Sigmoid colon (tissue), 7 donors: ENCODE measurements around the gene PRKN. TPM values are rescaled to one million over a fixed set of nuclear protein-coding genes. Genes with fewer than 3 reads are reported as not detected.

Source experiments
- DNase-seq: peaks from one replicate; pipeline ENCODE4 v3.0.0-alpha.2; 2019
- H3K27ac ChIP-seq, 4 donors: fragments of 200-600 bp; sonication (generic); one replicate each; pipeline ENCODE4 v1.5.1; 2016 to 2019; ENCODE audit warnings: mild to moderate bottlenecking in 1 of 4
- H3K27me3 ChIP-seq, 3 donors: fragments of 200-600 bp; sonication (generic); one replicate each; pipeline ENCODE4 v1.5.1; 2019; ENCODE audit warnings: mild to moderate bottlenecking in 1 of 3
- H3K36me3 ChIP-seq, 4 donors: fragments of 200-600 bp; sonication (generic); one replicate each; pipeline ENCODE4 v1.5.1; 2016 to 2019
- H3K4me1 ChIP-seq, 4 donors: fragments of 200-600 bp; sonication (generic); one replicate each; pipeline ENCODE4 v1.5.1; 2017 to 2019
- H3K4me3 ChIP-seq, 4 donors: fragments of 200-600 bp; sonication (generic); one replicate each; pipeline ENCODE4 v1.5.1; 2017 to 2019; ENCODE audit warnings: mild to moderate bottlenecking in 2 of 4, moderate library complexity in 1 of 4
- H3K9me3 ChIP-seq, 4 donors: fragments of 200-600 bp in 3 of 4; sonication (generic) in 3 of 4; one replicate each; pipeline versions ENCODE4 v1.5.1 to v1.6.1; 2013 to 2019
- CTCF ChIP-seq, 4 experiments: fragments of 450-650 bp in 3 of 4; fragments of 200-600 bp in 1 of 4; IDR thresholded peaks; one replicate each; pipeline ENCODE4 v1.5.1; 2016 to 2019; ENCODE audit warnings: antibody characterized with exemption in 4 of 4, mild to moderate bottlenecking in 3 of 4, moderate library complexity in 2 of 4
- EP300 ChIP-seq, 4 donors: sonication (generic); formaldehyde crosslinking; IDR thresholded peaks; one replicate each; pipeline ENCODE4 v1.6.1; 2017; ENCODE audit warnings: antibody characterized with exemption in 4 of 4
- POLR2A ChIP-seq, 2 donors: fragments of 450-650 bp; IDR thresholded peaks; one replicate each; pipeline ENCODE4 v1.6.1; 2016; ENCODE audit warnings: antibody characterized with exemption in 2 of 2, mild to moderate bottlenecking in 2 of 2, moderate library complexity in 2 of 2
- POLR2AphosphoS5 ChIP-seq, 4 donors: sonication (generic); formaldehyde crosslinking; IDR thresholded peaks; one replicate each; pipeline ENCODE4 v1.6.1; 2017; ENCODE audit warnings: antibody characterized with exemption in 4 of 4
- WGBS, 2 donors: extraction: QIAGEN DNeasy Blood & Tissue Kit; methylation state at CpG; one replicate each; pipeline ENCODE4 v1.1.7; 2013; 5-methylcytosine and 5-hydroxymethylcytosine counted together
- intact Hi-C: fragments of 100-400 bp; cut with DNase I; formaldehyde crosslinking; loops from one replicate; pipeline ENCODE4 v1.15.1; 2023
- polyA plus RNA-seq, 3 donors: library from polyadenylated mRNA; stranded (reverse); fragments of 200-250 nt; gene quantifications; one replicate each; pipeline ENCODE4 v1.2.3, GENCODE V29; 2013
- total RNA-seq, 4 donors: library from RNA; depleted of rRNA; stranded (reverse); fragments of >200 nt; gene quantifications; one replicate each; pipeline ENCODE4 v1.1.0, GENCODE V29; 2016
- donor health status: healthy with polysubstance abuse.
- donor health status: Bipolar disorder and iron deficiency.
- donor health status: healthy.

Gene PRKN
- total and polyA plus RNA-seq, 7 donors: 0.38 to 173 (median 9.7) TPM

DNA sequence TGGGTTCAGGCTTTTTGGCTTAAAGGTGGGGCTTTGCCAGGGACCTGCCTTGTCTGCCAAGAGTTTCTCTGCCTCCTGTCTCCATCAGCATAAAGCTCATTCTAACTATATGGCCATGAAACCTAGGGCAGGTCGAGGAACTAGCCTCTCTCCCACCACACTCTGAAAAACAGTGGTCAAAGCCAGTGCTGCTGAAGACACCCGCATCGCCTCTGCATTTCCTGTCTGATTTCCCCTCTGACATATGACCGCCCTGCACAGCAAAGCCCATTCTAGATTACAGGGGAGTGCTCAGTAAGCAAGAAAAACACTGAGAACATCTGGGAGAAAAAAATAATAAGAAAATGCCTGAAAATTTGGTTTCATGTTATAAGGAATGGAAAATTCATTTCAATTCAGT lies 573.6 kb downstream of the PRKN start:
- intact Hi-C loops: no loop called here
- Histone ChIP-seq H3K27ac (no peak overlapping the region), H3K36me3 (no peaks in the 10 kb centered on the region), H3K4me3 (no peak overlapping the region), H3K27me3 (no peaks in the 10 kb centered on the region), H3K9me3 (no peaks in the 10 kb centered on the region), H3K4me1 (peaks cover 0 to 10% (median 3%) of the 10 kb centered on the region in 4 donors)
- no peak for DNase-seq
- TF ChIP-seq CTCF (IDR thresholded peaks at IDR 0.05): no peak
- TF ChIP-seq EP300 (IDR thresholded peaks at IDR 0.05): no peak
- TF ChIP-seq POLR2AphosphoS5 (IDR thresholded peaks at IDR 0.05): no peak
- no peak for TF ChIP-seq POLR2A (IDR thresholded peaks at IDR 0.05)
- WGBS, 2 donors: 73 to 76% methylated on average over 4 of the region's 4 CpGs

GRCh38 chr6:162153120-162153519 lies 574.4 kb downstream of the PRKN start:
- H3K4me3 ChIP-seq: no peak overlapping the region
- no peaks in the 10 kb centered on the region for H3K27me3 ChIP-seq
- H3K36me3 ChIP-seq: no peaks in the 10 kb centered on the region
- 84 to 88% methylated on average over 7 of the region's 7 CpGs for WGBS, 2 donors
- intact Hi-C loops: no loop called here
- no peaks in the 10 kb centered on the region for H3K9me3 ChIP-seq
- H3K27ac ChIP-seq: no peak overlapping the region
- TF ChIP-seq POLR2A (IDR thresholded peaks at IDR 0.05) (no peak), CTCF (IDR thresholded peaks at IDR 0.05) (no peak), EP300 (IDR thresholded peaks at IDR 0.05) (no peak), POLR2AphosphoS5 (IDR thresholded peaks at IDR 0.05) (no peak)
- DNase-seq: no peak
- H3K4me1 ChIP-seq: peaks cover 0 to 10% (median 3%) of the 10 kb centered on the region in 4 donors

DNA sequence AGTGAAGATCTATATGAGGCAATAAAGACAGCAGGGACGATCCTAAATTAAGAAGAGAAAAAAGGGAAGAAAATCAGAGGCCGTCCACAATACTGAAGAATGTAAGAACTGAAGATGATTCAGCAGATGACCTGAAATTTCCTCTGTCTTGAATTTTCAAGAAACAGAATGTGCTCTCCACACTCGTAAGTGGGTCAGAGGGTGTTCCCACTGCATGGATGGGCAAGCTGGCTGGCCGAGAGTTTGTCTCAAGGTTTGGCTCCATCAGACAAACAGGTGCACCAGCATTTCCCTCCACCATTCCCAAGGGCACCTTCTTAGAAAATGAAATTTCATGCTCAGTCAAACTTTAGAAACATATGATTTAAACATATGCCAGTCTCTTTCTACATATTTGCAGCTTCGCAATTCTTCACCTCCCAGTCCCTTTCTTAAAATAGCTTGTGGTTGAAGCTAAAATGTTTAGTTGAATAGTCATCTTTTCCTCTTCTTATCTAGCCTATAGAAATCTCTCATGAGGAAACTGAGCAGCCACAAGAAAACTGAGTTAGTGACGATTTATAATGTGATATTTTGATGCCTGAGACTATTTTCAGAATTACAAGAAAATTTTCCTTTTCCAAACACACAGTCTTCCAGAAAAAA lies 576.4 kb downstream of the PRKN start:
- TF ChIP-seq EP300 (IDR thresholded peaks at IDR 0.05): no peak
- TF ChIP-seq POLR2AphosphoS5 (IDR thresholded peaks at IDR 0.05): no peak
- TF ChIP-seq CTCF (IDR thresholded peaks at IDR 0.05): no peak
- TF ChIP-seq POLR2A (IDR thresholded peaks at IDR 0.05): no peak
- WGBS, 2 donors: 55 to 70% methylated on average over 6 of the region's 6 CpGs
- intact Hi-C loops: no loop called here
- no peaks in the 10 kb centered on the region for H3K27me3 ChIP-seq
- no peaks in the 10 kb centered on the region for H3K4me1 ChIP-seq
- no peaks in the 10 kb centered on the region for H3K9me3 ChIP-seq
- no peaks in the 10 kb centered on the region for H3K36me3 ChIP-seq
- H3K27ac ChIP-seq: no peak overlapping the region
- H3K4me3 ChIP-seq: no peak overlapping the region
- DNase-seq: no peak

- H3K27ac ChIP-seq: no peak overlapping the region
- 89 to 90% methylated on average over 7 of the region's 7 CpGs for WGBS, 2 donors
Measured at GRCh38 chr6:162150295-162150694, 577.3 kb downstream of the PRKN start.

More at GRCh38 chr6:162150295-162150694, 577.3 kb downstream of the PRKN start:
- no peaks in the 10 kb centered on the region for H3K36me3 ChIP-seq
- H3K9me3 ChIP-seq: no peaks in the 10 kb centered on the region
- intact Hi-C loops: no loop called here
- H3K4me1 ChIP-seq: no peaks in the 10 kb centered on the region
- no peak for DNase-seq
- H3K27me3 ChIP-seq: no peaks in the 10 kb centered on the region
- TF ChIP-seq CTCF (IDR thresholded peaks at IDR 0.05) (no peak), POLR2A (IDR thresholded peaks at IDR 0.05) (no peak), POLR2AphosphoS5 (IDR thresholded peaks at IDR 0.05) (no peak), EP300 (IDR thresholded peaks at IDR 0.05) (no peak)
- no peak overlapping the region for H3K4me3 ChIP-seq
